G401 (cell line): Measurements from ENCODE around the gene KCNQ1. TPM values are rescaled to one million over a fixed set of nuclear protein-coding genes. Genes with fewer than 3 reads are reported as not detected.
A peak's percentile ranks its signal among the peaks of the same experiment; 100 is the strongest.

Experiments
- DNase-seq: peaks from one replicate; pipeline ENCODE4 v3.0.0-alpha.2; 2015; ENCODE audit warnings: low spot score
- in situ Hi-C: cut with HindIII; loops from 2 replicates; pipeline ENCODE4 v1.10.0; 2016; ENCODE audit warnings: low sequenced_read_pairs, mixed read lengths
- total RNA-seq: library from RNA; depleted of rRNA; stranded (reverse); fragments of >200 nt; shearing (Covaris generic); gene quantifications from 2 replicates; pipeline ENCODE4 v1.2.3, GENCODE V29; 2014

KCNQ1 gene
- total RNA-seq, 1 experiment from 2014 or later, result 0.85 TPM

GRCh38 chr11:2690596-2691354, 246.0 kb downstream of the KCNQ1 start:
- in situ Hi-C loops, result no loop called here
- no peak for DNase-seq

DNA sequence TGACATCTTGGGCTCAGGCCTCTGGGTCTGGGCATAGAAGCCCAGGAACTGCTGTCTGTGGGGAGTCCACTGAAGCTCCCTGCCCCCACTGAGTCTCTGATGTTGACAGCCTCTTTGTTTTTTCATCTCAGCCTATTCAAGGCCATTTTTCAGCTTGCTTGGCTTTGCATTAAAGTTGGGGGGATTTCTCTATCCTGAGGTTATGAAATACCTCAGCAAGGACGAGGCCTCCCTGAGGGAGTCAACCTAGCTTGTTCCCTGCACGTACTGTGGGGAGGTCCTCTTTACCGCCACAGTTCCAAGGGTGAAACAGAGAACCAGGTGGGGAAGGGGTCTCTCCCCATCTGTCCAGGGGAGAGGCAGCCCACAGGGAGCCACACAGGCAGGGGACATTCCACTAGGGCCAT, 246.6 kb downstream of the KCNQ1 start:
- no peak for DNase-seq
- in situ Hi-C loops, result no loop called here

- DNase-seq, result no peak
- in situ Hi-C loops, result no loop called here
Observed at GRCh38 chr11:2691991-2692875, 247.4 kb downstream of the KCNQ1 start.

GRCh38 chr11:2693271-2694261, 248.8 kb downstream of the KCNQ1 start:
- no peak for DNase-seq
- in situ Hi-C loops, result no loop called here

GRCh38 chr11:2694495-2694894, 249.7 kb downstream of the KCNQ1 start:
- no peak for DNase-seq
- in situ Hi-C loops, result no loop called here

DNA sequence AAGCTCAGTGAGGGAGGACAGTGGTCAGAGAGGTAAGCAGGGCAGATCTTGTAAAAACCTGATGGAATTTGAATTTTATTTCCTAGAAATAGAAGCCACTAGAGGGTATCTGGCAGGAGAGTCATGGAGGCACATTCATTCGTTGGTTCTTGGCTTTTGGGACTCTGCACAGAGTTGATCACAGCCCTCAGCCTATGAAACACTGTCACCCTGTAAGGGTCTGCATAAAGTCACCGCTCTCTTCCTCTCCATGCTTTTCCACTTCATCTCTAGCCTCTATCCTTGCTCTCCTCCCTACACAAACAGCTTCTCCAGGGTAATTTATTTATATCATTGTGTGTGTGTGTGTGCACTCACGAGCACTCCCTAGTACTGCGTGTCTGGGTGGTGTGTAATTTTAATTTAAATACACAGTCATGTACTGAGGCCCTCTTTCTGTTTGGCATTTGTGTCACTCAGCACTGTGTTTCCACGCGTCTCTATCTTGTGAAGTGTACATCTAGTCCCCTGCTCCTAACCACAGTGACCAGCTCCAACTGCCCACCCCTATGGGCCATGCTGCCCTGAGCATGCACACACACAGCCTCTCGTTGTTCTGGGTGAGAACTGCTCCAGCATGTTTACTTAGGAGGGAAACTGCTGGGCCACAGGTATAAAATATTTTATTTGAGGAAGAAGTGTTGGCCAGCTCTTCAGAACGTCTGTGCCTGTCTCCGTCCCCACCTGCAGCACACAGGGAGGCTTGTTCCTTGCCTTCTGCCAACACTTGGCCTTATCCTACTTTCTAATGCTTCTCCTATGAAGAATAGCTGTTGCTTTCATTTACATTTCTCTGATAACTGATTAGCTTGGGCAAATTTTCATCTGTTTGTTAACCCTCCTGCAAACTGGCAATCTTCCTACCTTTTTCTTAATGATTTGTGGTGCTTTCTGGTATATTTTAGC, 250.5 kb downstream of the KCNQ1 start:
- in situ Hi-C loops, result no loop called here
- DNase-seq, result no peak

DNA sequence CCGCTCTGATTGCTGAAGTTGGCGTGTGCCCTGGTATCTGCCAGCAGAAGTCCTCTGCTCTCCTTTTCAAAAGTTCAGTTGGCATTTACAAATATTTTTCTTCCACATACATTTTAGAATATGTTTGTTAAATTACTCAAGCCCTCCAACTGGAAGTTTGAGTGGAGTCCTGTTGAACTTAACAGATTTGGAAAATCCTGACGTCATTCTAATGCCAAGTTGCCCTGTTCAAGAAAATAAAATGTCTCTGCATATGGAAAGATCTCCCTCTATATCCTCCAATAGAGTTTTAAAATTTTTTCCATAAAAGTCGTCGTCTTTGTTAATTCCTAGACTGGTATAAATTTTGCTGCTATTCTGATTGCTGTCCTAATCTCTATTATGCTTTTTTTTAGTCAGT, 251.6 kb downstream of the KCNQ1 start:
- no peak for DNase-seq
- in situ Hi-C loops, result no loop called here

GRCh38 chr11:2697866-2698265, 253.1 kb downstream of the KCNQ1 start:
- DNase-seq, result no peak
- in situ Hi-C loops, result no loop called here

- DNase-seq, result no peak
- in situ Hi-C loops, result no loop called here
Observed at GRCh38 chr11:2698386-2699184, 253.8 kb downstream of the KCNQ1 start.

GRCh38 chr11:2699185-2699530, 254.3 kb downstream of the KCNQ1 start:
- DNase-seq, result no peak
- in situ Hi-C loops, result no loop called here

DNA sequence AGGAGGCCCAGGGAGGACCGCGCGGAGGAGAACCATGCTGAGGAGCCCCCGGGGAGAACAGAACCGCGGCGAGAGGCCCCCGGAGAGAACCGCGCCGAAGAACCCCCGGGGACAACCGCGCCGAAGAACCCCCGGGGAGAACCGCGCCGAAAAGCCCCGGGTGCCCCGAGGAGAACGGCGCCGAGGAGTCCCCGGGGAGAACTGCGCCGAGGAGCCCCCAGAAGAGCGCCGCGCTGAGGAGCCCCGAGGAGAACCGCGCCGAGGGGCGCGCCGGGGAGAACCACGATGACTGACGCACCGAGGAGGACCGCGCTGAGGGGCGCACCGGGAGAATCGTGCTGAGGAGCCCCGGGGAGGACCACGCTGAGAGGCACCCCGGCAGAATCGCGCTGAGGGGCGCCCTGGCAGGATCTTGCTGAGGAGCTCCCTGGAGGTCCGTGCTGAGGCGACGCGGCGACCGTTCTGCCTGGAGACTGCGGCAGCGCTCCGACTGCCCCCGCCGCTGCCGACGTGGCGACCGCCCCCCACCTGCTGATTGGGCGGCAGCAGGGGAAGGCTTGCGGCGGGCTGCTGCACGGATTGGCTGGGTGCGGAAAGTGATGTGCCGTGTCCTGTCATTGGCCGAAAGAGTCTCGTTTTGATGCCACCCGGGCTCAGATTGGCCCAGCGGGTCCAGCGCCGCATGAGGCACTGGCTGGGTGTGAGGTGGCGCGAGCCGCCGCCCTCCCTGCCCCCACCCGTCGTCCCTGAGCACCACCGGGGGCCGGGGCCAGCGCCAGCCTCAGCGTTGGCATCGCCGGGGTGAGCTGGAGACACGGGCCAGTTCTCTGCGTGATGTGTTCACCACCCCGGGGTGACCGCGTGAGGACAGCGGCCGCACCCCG, 255.0 kb downstream of the KCNQ1 start, which contains the start of gene KCNQ1OT1:
TSS of gene KCNQ1OT1 (minus strand) at position 464 of the 884 bp plus-strand sequence.
- DNase-seq, result peak; percentile 93
- in situ Hi-C loops, result no loop called here

DNA sequence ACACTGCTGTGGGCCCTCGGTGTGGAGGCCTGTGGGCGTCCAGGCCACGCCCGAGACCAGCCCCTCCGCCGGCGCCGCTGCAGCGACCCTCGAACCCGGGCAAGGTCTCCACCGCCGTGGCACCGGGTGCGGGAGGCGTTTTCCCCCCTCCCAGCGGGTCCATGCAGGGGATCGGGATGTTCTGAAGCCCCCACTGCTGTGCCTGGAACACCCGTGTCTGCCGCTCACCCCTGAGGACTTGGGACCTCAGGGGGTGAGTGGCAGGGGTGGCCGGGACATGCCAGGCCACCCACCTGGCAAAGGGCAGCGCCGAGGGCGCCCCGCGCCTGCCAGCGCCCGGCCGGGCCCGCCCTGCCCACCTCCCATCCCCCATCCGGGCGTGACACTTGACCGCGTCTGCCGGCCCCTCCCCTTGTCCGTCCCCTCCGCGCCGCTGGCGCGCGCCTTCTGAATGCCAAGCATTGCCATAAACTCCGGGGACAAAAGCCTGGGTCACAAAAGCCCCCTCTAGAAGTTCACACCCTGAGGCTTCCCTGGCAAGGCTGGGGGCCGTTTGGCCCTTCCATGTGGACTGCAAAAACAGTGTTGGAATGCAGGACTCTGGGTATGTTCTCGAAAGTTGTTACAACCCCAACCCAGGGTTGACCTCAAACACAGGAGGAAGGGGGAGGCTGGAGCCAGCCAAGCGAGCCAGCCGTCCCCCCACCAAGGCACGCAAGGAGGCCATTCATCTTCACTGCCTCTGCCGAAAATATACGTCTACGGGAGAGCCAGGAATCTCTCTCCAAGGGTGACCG, 255.8 kb downstream of the KCNQ1 start:
- DNase-seq, result peak; percentile 23
- in situ Hi-C loops, result no loop called here

- DNase-seq, result no peak
- in situ Hi-C loops, result no loop called here
Observed at GRCh38 chr11:2701230-2701629, 256.4 kb downstream of the KCNQ1 start.

DNA sequence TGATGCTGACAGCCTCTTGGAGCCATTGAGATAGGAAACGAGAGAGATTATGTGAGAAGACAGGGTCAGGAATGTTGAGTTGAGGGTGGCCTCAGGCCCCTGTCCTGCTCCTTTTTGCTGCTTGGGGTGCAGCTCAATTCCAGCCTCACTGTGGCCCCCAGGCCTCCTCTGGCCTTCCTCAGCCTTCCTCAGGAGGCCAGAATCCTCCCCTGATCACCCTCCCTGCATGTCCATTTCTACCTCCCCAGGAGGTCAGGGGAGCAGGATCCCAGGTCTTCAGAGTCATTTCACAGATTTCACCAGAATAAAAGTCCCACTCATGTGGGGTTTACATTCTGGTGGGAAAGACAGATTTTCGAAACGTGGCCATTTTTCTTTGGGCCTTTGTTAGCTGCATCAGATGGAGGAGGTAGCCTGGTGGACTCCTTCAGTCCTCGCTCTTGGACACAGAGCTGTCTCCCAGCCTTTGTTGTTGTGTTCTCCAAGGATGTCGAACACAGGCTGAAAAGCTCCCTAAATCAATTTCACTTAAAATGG, 257.2 kb downstream of the KCNQ1 start:
- in situ Hi-C loops, result no loop called here
- DNase-seq, result no peak

DNA sequence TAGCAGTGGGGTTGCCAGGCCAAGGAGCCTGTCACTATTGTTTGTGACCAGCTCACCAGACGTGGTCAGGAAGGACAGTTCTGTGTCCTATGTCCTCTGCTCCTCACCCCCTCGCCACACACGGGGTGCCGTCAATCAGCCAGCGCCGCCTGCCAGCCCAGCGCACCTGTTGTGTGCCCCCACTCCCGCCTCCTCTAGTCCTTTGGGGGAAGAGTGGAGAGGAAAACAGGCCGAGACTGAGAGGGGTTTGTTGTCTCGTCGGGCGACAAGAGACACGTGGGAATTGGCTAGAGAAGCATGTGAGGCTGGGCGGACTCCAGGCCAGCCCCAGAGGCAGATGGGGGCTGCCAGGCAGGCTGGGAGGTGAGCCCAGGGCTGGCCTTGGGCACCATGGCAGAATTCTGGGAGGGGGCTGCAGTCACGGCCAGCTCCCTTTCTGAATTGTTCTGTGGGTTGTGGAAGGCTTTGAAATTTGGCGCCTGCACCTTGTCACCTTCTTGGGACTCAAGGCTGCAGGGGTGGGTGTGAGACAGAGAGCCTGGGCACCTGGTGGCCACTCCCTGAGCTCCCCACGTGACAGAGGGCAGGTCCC, 258.1 kb downstream of the KCNQ1 start:
- in situ Hi-C loops, result no loop called here
- DNase-seq, result no peak
